Activated T-cell treated with anti-CD3 and anti-CD28 coated beads for 1 hour (primary cell): Measurements from ENCODE around the gene TMEM139.

Experiments
- DNase-seq: peaks from one replicate; pipeline ENCODE4 v3.0.0-alpha.2; 2020; ENCODE audit warnings: low read depth

The TMEM139 gene

DNA sequence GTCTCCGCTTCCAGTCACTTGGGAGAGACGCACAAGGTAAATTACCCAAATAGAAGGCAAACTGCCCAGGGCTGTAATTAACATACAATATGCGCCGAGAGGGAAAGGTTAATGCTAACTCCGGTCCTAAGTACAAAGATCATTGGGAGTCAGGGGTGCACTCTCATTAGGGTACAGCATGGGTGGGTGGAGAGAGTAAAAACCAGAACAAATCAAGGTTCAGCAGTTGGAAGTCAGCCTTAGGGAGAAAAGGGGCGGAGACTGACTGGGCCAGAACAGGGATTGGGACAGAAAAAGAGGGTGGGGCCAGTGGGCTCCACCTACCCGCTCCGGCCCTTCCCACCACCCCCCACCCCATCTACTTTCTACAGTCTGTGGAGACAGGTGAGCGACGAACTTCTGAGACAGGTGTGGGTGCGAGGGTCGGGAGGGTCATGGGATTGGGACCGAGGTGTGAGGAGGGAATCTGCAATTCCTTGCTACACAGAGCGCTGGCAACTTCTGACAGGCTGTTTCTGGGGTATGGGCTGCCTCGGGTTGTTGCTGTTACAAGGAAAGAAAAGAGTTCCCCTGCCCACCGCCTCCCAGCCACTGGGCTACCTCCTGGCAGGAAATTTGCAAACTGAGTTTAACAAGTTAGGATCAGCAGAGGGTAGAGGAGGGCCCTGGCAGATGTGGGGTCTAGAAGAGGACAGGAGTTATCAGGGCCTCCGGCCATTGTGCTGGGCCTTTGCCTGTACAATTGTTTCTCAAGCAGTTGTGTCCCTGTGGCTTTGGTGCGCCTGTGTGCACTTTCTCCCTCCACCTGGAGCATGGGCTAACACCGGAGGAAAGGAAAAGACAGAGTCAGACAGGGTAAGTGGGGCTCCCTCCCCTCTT lies at the start of gene TMEM139:
Gene TMEM139, plus strand, starts transcription at position 368 of the 879 bp plus-strand sequence. CDS start 1,000 bp downstream, outside the sequence.
- no peak for DNase-seq

DNA sequence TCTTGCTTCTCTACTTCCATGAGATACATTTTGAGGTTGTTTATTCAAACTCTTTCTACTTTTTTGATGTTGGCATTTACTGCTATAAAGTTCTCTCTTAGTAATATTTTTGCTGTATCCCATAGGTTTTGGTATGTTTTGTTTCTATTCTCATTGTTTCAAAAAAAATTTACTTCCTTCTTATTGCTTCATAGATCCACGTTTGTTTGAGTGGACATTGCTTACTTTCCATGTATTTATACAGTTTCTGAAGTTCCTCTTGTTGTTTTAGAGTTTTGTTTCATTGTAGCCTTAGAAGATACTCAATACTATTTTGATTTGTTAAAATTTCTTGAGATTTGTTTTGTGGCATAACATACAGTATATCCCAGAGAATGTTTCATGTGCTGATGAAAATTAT lies 49.2 kb upstream of the TMEM139 start:
- DNase-seq, result no peak

DNA sequence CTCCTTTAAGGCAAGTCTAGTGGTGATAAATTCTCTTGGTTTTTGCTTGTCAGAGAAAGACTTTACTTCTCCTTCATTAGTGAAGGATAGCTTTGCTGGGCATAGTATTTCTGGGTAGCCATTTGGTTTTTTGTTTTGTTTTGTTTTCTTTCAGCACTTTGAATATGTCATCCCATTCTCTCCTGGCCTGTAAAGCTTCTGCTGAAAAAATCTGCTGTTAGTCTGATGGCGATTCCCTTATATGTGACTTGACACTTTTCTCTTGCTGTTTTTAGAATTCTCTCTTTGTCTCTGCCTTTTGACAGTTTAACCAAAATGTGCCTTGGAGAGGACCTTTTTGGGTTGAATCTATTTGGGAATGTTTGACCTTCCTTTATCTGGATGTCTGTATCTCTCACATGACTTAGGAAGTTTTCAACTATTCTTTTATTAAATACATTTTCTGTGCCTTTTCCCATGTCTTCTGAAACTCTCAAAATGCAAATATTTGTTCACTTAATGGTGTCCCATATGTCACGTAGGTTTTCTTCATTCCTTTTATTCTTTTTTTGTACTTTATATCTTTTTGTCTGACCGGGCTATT lies 48.3 kb upstream of the TMEM139 start:
- no peak for DNase-seq

DNA sequence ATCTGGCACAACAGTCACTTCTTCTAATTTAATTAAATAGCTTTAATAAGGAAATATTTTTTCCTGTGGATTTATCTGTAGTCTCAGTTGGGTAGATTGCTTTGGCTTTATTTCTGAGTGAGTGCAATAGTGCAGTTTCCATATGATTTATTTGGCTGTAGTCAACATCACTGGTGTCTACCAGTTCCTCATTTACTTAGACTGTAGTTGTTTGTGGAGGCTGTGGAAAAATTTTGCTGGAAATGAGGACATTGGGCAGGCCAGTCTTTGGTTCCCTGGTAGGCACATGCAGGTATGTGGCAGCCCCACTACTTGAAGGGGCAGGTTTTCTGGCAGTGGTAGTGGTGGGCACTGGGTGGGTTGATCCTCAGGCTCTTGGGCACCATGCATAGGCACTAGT lies 47.4 kb upstream of the TMEM139 start:
- no peak for DNase-seq

DNA sequence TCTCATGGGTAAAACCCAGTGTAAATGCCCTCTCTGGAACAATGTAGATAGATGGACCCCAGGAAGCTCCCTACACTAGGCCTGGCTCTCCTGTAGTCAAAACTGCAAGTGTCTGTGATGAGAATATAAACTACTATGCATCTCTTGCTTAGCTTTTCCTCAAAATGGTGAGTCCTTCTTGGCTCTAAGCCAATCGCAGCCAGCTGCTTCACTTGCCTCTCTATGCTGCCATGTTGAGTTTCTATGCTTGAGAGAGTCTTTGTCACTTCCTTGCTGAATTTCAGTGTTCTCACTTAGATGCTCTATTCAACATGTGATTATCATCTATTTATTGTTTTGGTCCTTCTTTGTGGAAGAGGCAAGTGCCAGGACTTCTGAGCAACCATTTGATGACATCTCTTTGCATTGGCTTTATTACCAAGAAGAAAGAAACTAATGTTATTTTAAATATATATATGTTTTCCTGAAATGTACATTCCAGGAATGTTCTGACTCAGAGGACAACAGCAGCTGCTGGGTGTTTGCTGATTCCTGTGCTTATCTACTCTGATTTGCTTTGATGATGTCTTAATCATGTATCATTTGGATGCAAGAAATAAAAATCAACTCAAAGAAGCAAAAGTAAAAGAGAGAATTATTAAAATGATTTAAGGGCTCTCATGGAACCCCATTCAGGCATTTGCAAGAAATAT lies 46.3 kb upstream of the TMEM139 start:
- DNase-seq, result no peak

DNA sequence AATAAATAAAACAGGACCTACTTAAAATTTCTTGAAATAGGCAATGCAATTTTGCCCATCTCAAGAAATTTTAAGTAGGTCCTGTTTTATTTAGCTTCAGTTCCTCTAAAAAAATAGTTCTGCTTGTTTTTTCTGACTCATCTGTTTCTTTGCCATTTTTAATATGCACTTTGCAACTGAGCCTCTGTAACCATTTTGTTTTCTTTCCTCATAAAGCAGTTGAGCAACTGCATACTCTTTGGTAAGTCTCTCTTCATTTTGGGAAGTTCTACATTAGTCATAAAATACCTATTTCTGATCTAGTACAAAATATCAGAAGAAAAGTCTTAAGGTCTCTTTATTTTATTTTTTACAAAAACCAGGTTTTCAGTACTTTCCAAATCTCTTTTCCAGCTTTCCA lies 44.9 kb upstream of the TMEM139 start:
- no peak for DNase-seq

DNA sequence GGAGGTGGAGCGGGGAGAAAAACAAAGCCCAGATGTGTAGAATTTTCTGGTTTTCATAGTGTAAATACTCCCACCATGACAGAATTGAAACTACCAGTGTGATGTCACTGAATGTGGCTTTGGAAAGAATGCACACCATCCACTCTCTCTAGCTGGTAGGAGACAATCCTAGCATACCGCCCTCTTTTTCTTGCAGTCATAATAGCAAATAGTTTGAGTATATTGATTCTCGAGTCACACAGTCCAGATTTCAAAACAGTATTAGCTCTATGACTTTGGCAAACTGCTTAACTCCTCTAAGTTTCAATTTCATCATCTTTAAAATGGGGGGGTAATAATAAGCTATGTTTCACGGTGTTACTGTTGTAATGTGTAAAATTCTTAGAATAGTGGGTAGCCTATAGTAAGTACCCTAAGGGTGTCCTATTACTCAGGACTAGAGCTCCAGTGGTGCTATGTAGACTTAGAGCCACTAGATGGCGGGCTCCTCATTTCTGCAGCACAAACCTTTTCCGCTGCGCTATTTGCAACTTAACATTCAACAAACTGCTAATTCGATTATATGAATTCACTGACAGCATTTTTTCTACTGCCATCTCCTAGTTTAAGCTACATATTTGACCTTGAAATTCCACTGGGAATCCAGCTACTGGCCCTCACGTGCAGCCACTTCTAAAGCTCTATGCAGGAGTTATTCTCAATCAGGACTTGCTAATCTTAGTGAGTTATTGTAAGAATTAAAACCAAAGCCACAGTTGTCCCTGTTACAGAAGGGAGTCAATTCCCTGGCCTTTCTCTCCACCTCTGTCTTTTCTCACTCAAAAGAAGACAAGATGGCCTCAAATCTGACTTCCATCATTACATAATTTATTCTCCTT lies 44.2 kb upstream of the TMEM139 start:
- DNase-seq, result peak; percentile 52

DNA sequence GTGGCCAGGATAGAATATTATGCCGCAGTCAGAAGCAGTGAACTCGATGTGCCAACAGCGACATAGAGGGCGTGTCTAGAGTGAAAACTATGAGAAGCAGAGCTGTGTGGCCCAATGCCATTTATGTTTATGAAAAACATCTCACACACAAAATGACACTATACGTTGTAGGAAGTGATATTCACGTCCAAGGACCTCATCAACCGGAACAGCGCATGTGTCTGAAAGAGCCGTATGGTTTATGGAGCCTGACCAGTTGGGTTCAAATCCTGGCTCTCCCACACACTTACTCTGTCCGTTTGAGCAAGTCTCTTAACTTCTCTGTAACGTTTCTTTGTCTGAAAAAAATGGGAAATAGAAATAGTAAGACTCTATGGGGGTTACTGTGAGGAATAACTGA lies 42.5 kb upstream of the TMEM139 start:
- no peak for DNase-seq

DNA sequence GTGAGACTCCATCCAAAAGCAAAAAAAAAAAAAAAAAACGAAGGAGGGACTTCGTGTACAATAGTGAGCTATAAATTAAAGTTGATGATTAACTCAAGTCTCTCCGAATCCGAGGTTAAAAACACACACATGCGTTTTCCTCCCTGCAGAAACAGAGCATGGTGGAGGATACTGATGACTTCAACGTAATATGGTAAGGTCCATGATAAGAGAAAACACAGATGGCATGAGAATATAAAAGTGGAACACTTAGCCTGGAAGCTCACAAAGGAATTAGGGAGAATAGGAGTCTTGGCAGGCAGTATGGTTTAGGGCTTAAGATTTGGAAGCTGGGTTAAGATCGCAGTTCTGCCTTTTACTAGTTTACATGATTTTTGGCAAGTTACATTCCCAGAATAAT lies 41.6 kb upstream of the TMEM139 start:
- DNase-seq, result no peak

DNA sequence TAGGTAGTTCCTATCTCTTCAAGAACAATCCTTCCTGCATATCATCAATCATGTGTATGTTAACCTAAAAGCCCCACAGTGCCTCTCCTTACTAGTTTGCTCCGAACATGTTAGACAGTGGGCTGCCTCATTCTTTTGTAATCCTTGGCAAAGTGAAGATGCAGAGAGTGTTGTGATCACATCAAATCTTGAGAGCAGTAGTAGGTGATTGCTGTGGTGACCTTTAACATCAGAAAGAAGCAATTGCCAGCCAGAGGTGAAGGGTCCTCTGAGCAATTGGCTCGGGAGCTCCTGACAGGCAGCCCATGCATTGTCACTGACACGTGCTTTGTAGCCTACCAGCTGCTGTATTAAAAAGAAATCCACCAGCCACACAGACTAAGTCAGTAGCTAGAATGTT lies 41.1 kb upstream of the TMEM139 start:
- DNase-seq, result no peak

DNA sequence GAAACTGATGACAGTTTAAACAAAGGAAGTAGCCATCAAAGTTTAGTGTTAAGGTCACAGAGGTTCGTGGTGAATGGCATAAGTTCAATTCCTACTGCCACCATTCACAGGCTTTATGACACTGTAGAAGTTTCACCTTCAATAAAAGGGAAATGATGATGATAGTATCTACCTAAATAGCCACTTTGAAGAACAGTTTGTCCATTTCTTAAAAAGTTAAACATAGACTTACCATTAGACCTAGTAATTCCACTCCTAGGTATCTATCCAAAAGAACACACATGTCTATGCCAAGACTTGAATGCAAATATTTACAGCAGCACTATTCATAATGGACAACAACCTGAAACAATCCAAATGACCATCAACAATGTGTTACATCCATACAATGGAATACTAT lies 40.4 kb upstream of the TMEM139 start:
- no peak for DNase-seq

DNA sequence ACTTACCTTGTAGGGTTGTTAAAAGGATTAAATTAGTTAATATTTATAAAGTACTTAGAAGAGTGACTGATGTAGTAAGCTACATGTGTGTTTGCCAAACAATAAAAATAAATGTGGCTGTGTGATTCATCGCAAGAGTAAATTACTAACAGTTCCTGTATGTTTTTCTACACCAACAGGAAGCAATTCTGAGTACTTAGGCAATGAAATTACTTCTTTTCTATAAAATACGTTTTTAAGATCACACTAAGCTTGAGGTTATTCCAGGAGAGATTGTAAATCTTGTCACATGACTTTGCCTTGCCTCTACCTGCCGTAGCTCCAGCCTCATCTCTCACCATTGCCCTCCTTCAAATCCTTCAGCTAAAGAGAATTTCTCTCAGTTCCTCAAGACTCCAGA lies 39.6 kb upstream of the TMEM139 start:
- DNase-seq, result no peak

DNA sequence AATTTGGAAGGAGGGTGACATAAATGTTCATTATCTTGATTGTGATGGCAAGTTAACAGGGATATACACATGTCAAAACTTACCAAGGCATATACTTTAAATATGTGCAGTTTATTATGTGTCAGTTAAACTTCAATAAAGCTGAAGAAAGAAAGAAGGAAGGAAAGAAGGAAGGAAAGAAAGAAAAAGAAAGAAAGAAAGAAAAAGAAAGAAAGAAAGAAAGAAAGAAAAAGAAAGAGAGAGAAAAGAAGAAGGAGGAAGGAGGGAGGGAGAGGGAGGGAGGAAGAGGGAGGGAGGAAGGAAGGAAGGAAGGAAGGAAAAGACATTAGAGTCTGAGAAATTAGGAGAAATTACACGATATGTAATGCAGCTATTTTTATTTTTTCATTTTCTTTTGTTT lies 37.4 kb upstream of the TMEM139 start:
- no peak for DNase-seq

DNA sequence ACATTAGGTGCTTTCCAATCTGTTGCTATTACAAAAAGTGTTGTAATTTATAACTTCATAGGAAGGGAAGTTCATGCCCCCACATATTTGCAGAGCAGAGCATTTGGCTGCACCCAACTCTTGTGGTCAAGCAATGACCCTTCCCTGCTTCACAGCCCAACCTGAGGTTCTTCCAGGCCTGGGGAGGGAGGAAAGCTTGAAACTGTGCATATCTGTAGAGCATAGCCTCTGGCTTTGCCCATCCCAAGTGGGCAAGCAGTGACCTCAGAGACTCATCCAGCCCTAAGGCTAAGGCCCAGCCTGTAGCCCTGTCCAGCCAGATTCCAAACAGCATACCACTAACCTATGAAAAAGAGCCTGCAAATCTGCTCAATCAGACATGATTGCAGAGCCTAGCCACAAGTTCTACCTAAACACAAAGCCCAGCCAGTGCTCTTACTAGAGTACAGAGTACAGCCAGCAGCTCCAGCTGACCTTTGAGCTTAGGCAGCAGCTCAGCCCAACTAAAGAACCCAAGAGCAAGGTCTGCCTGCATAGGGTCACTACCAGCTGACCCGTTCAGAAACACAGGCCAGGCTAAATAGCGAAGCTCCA lies 35.9 kb upstream of the TMEM139 start:
- DNase-seq, result no peak

DNA sequence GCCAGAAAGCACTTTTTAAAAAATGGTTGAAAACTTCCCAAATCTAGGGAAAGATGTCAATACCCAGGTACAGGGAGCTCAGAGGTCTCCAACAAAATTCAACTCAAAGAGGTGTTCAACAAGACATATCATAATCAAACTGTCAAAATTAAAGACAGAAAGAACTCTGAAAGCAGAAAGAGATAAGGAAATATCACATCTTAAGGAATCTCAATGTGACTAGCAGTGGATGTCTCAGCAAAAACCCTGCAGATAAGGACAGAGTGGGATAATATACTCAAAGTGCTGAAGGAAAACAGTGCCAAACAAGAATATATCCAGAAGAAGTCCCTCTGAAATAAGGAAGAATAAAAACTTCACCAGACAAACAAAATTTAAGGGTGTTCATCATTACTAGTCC lies 34.6 kb upstream of the TMEM139 start:
- DNase-seq, result no peak

DNA sequence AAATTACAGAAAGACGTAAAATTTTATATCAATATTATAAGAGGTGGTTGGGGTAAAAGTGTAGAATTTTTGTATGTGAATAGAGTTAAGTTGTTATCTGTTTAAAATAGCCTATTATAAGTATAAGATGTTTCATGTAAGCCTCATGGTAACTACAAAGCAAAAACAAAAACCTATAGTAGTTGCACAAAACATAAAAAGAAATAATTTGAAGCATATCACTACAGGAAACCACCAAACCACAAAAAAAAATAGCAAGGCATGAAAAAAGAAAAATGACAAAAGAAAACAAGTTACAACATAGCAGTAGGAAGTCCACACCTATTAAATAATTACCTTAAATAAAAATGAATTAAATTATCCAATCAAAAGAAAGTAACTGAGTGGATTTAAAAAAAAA lies 33.9 kb upstream of the TMEM139 start:
- DNase-seq, result no peak

DNA sequence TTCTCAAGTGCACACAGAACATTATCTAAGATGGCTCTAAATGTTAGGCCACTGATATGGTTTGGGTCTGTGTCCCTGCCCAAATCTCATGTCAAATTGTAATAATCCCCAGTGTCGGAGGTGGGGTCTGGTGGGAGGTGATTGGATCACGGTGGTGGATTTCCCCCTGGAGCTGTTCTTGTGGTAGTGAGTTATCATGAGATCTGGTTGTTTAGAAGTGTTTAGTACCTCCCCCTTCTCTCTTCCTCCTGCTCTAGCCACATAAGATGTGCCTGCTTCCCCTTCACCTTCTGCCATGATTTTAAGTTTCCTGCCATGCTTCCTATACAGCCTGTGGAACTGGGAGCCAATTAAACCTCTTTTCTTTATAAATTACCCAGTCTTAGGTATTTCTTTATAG lies 32.8 kb upstream of the TMEM139 start:
- DNase-seq, result no peak

DNA sequence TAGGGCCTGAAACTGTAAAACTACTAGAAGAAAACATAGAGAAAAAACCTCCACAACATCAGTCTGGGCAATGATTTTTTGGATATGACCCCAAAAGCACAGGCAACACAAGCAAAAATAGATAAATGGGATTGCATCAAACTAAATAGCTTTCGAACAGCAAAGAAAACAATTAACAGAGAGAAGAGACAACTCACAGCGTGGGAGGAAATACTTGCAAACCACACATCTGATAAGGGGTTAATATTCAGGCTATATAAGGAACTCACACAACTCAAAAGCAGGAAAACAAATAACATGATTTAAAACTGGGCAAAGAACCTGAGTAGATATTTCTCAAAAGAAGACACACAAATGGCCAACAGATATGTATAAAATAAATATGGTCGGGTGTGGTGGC lies 29.2 kb upstream of the TMEM139 start:
- no peak for DNase-seq

DNA sequence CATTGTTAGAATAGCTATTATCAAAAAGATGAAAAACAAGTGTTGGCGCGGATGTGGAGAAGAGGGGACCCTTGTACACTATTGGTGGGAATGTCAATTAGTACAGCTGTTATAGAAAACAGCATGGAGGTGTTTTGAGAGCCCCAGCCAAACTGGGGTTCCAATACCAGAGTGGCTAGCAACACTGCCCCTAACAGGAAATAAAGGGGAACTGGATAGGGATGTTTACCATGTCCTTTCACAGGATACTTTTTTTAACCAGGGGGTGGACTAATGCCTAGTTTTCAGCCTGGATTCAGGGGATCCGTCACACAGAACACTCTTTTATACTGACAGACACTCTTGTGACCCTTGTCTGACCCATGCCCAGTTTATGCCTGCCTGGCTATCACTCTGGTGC lies 28.4 kb upstream of the TMEM139 start:
- no peak for DNase-seq

DNA sequence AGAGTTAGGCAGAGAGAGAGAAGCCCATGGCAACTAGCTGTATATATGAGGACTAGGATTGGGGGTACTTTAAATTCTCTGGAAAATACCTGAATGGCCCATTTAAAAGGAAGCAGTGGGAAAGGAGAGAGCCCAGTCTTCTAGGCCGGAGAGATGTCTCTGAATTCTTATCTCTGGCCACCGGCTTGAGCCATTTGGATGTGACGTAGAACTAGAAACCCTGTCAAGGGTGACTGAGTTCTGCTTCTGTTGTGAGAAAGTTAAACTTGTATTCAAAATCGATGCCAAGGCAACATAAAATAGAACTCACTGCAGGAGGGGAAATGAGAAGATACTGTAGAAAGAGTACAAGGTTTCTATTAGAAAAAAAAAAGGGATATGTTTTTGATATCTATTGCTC lies 27.8 kb upstream of the TMEM139 start:
- no peak for DNase-seq

DNA sequence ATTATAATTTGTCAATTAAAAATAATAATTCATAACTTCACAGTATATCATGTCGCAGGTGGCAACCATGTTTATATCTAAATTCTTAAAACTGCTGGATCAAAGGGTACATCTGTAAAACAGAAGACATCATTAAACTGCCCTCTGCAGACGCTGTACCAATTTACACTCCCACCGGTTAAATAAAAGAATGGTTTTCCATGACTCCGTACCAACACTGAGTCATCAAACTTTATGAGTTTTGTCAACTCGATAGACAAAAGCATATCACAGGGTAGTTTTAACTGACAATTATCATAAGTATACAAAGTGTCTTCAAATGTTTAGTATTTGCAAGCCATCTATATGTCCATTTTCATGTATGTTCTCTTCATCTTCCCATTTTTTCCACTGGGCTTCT lies 27.3 kb upstream of the TMEM139 start:
- no peak for DNase-seq

DNA sequence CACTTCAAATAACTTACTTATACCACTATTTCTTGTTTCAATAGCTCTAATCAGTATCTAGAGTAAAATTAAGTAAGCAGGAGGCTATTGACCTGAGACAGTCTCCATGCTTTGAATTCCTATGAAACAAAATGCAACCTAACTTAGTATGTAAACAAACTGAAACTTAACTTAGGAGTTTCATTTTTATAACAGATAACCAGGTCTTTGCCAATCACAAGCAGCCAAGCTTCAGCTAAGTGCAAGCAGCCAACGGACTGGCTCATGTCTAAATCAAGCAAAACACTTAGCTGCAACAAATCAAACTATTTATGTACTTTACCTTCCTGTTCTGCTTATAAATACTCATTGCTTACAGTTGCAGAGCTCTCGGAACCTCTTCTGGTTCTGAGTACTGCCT lies 25.9 kb upstream of the TMEM139 start:
- no peak for DNase-seq
